Small intestine (tissue), 7 donors: ENCODE results near the gene CCDC170. TPM values are rescaled to one million over a fixed set of nuclear protein-coding genes. Genes with fewer than 3 reads are reported as not detected.
A peak's percentile ranks its signal among the peaks of the same experiment; 100 is the strongest.

Experiments used
- DNase-seq, 2 donors: peaks; one replicate each; pipeline versions ENCODE4 v3.0.0 to v3.0.0-alpha.2; 2013
- FAIRE-seq: peaks from 2 replicates; lab custom pipeline; 2012; peaks lifted over from hg19 to GRCh38; lab: Jason Lieb, UNC
- H3K27ac ChIP-seq, 3 donors: one replicate each; pipeline ENCODE4 v1.5.1; 2013; ENCODE audit warnings: low read length in 2 of 3, mild to moderate bottlenecking in 2 of 3, control low read depth in 1 of 3, inconsistent platforms in 1 of 3, low read depth in 1 of 3, moderate library complexity in 1 of 3
- H3K27me3 ChIP-seq, 3 donors: one replicate each; pipeline ENCODE4 v1.6.1; 2013; ENCODE audit warnings: low read length in 3 of 3, inconsistent platforms in 1 of 3; ENCODE audit not compliant: control insufficient read depth in 3 of 3, insufficient read depth in 3 of 3
- H3K36me3 ChIP-seq, 3 donors: one replicate each; pipeline ENCODE4 v1.6.1; 2013; ENCODE audit warnings: low read length in 3 of 3, inconsistent platforms in 1 of 3, low read depth in 1 of 3, mild to moderate bottlenecking in 1 of 3, moderate library complexity in 1 of 3; ENCODE audit not compliant: control insufficient read depth in 3 of 3, insufficient read depth in 2 of 3
- H3K4me1 ChIP-seq, 3 donors: one replicate each; pipeline ENCODE4 v1.6.1; 2013; ENCODE audit warnings: low read length in 2 of 3, inconsistent platforms in 1 of 3, low read depth in 1 of 3, mild to moderate bottlenecking in 1 of 3, moderate library complexity in 1 of 3; ENCODE audit not compliant: control insufficient read depth in 3 of 3, insufficient read depth in 2 of 3
- H3K4me3 ChIP-seq, 3 donors: one replicate each; pipeline ENCODE4 v1.5.1; 2013; ENCODE audit warnings: low read length in 3 of 3, control low read depth in 1 of 3, inconsistent platforms in 1 of 3, low read depth in 1 of 3, mild to moderate bottlenecking in 1 of 3, moderate library complexity in 1 of 3
- H3K9me3 ChIP-seq, 2 donors: one replicate each; pipeline ENCODE4 v1.6.1; 2013; ENCODE audit warnings: low read depth in 1 of 2, low read length in 1 of 2; ENCODE audit not compliant: control insufficient read depth in 2 of 2, insufficient read depth in 1 of 2
- WGBS, 3 donors: extraction: QIAGEN DNeasy Blood & Tissue Kit; methylation state at CpG; one replicate each; pipeline ENCODE4 v1.1.7; 2013; 5-methylcytosine and 5-hydroxymethylcytosine counted together
- polyA plus RNA-seq, 4 donors: library from polyadenylated mRNA; stranded (reverse) in 3 of 4; unstranded in 1 of 4; fragments of 200-250 nt in 3 of 4; fragments of 120-200 nt in 1 of 4; gene quantifications; one replicate each; pipeline versions ENCODE4 v1.2.1 to v1.2.3, GENCODE V29; 2013
- donor health status: healthy with polysubstance abuse.
- donor health status: control.
- donor health status: control.
- donor health status: Bipolar disorder and iron deficiency.
- donor health status: healthy.

The CCDC170 gene
- polyA plus RNA-seq, 4 donors, result 0.21 to 3.1 (median 2.3) TPM

DNA sequence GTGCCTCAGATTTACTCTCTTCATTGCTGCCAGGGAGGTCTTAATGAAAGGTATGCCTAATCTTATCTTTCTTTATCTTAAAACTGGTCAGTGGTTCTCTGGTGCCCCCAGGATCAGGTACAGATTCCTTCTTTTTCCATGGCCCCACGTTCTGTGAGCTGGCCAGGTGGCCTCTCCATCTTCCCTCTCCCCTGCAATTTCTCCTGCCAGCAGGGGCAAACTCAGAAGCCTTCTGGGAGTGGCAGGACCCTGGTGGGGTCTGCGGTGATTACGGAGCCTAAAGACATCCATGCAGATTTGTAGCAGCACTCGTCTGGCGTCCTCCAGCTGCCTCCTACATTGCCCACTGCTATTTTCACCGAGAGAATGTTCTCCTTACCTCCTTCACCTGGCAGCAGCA lies 95.8 kb downstream of the CCDC170 start:
- Histone ChIP-seq H3K4me1 (peaks cover 0 to 5% (median 0%) of the 10 kb centered on the region in 3 donors), H3K27ac (no peak overlapping the region), H3K36me3 (no peaks in the 10 kb centered on the region), H3K9me3 (peaks cover 0 to 12% of the 10 kb centered on the region in 2 donors), H3K27me3 (no peaks in the 10 kb centered on the region), H3K4me3 (no peak overlapping the region)
- DNase-seq (no peak), FAIRE-seq (no peak)
- whole genome bisulfite sequencing, 3 donors, result 46 to 69% (median 67%) methylated on average over 6 of the region's 6 CpGs

DNA sequence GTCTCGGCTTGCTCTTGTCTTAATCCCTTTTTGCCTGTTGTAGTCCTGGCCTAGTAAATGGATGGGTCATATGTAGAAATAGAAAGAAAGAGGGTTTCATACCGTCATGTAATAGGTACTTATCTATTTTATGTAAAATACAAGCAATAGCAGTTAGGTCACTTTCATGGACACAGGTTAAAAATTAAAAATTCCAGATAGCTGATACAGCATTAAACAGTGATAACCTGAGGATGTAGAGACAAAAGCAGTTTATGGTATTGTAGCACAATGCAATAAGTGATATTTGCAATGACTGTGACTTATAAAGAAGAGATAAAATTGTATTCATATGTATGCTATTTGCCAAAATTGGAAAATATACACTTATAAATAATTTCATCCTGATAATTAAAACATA lies 96.9 kb downstream of the CCDC170 start:
- H3K27me3 ChIP-seq, result no peaks in the 10 kb centered on the region
- peaks cover 0 to 5% (median 0%) of the 10 kb centered on the region in 3 donors for H3K4me1 ChIP-seq
- FAIRE-seq (no peak), DNase-seq (no peak)
- 40 to 71% (median 52%) methylated on average over 2 of the region's 2 CpGs for WGBS, 3 donors
- H3K9me3 ChIP-seq, result peaks cover 0 to 12% of the 10 kb centered on the region in 2 donors
- H3K4me3 ChIP-seq, result no peak overlapping the region
- no peaks in the 10 kb centered on the region for H3K36me3 ChIP-seq
- no peak overlapping the region for H3K27ac ChIP-seq

DNA sequence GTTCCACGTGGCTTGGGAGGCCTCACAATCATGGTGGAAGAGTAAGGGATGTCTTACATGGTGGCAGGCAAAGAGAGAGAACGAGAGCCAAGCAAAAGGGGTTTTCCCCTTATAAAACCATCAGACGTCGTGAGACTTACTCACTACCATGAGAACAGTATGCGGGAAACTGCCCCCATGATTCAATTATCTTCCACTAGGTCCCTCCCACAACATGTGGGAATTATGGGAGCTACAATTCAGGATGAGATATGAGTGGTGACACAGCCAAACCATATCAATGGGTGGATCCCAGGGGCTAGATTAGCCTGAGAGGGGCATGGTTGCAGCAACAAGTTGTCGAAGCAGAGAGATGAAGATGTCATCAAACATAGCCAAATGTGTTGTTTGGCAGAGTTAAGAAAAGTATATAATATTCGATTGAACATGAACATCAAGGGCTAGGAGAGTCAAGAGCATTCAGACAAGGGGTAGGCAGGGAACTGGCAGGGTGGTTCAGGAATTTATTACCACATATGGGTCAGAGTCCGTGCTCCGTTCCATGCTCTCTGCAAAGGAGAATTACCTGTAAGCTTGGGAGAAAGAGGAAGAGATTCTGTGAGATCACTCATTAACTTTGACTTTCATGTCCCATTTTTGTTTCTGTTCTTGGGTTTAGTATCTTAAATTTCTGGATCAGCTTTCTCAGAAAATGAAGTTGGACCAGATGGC lies 98.8 kb downstream of the CCDC170 start:
- Histone ChIP-seq H3K9me3 (peaks cover 0 to 12% of the 10 kb centered on the region in 2 donors), H3K4me3 (no peak overlapping the region), H3K36me3 (no peaks in the 10 kb centered on the region), H3K27ac (peak overlapping the region in 1 of 3 donors; percentile 61), H3K27me3 (no peaks in the 10 kb centered on the region), H3K4me1 (peaks cover 0 to 5% (median 0%) of the 10 kb centered on the region in 3 donors)
- FAIRE-seq, result no peak
- WGBS, 3 donors, result 21 to 64% (median 40%) methylated on average over 9 of the region's 9 CpGs
- DNase-seq, result peak; percentile 66 to 91

DNA sequence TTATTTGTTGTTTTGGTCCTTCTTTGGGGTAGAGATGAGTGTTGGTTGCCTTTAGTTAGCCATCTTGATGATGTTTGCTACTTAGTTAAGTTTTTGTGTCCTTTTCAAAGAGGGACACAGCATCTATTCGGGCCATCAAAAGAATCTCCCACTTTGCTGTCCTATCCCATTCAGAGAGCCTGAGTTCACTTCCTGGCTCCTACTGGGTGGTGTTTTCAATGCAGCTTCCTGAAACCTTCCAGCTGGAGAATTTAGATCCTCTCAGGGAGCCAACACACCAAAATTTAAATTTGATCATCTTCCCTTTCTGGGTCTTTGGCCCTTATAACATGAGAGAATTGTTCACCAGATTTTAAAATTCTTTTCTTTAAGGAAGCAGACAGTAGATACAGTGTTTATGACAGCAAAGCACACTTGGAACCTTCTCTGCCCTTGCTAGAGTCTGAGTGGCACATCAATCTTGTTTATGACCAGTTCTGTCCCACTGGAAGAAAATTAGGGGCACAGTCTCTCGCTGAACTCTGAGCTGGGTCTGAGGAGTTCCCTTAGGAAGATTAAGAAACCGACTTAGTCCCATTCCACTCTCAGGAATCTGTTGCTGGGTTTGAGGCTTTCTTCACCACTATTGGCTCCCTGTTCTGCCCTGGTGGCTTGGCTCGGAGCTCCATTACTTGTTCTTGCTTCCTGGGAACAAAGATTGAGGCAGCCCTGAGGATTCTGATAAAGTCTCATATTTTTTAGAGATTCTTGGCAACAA lies 115.5 kb downstream of the CCDC170 start:
- no peaks in the 10 kb centered on the region for H3K27me3 ChIP-seq
- no peak overlapping the region for H3K4me3 ChIP-seq
- H3K27ac ChIP-seq, result no peak overlapping the region
- H3K9me3 ChIP-seq, result peaks cover 0 to 3% of the 10 kb centered on the region in 2 donors
- no peaks in the 10 kb centered on the region for H3K36me3 ChIP-seq
- DNase-seq (no peak), FAIRE-seq (no peak)
- 52 to 71% (median 71%) methylated on average over 4 of the region's 4 CpGs for WGBS, 3 donors
- no peaks in the 10 kb centered on the region for H3K4me1 ChIP-seq

DNA sequence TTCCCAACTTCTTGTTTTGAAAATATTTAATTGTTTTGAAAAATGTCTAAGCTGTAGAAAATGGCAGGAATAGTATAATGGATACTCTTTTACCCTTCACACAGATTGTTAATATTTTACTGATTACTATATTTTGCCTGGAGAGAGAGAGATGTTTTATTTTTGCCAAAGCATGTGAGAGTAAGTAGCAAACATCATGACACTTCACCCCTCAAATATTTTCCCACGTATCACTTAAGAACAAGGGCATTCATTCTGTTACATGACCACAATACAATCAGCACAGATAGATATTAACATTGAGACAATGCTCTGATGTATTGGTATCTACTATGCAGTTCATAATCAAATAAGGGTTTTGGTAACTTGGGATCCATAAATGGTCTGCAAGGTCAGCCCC lies 116.5 kb downstream of the CCDC170 start:
- Histone ChIP-seq H3K4me1 (no peaks in the 10 kb centered on the region), H3K9me3 (peaks cover 0 to 3% of the 10 kb centered on the region in 2 donors), H3K27me3 (no peaks in the 10 kb centered on the region), H3K36me3 (no peaks in the 10 kb centered on the region), H3K4me3 (no peak overlapping the region), H3K27ac (no peak overlapping the region)
- DNase-seq (no peak), FAIRE-seq (no peak)
- WGBS, 3 donors, result 57 to 75% (median 62%) methylated on average over 1 of the region's 1 CpG

DNA sequence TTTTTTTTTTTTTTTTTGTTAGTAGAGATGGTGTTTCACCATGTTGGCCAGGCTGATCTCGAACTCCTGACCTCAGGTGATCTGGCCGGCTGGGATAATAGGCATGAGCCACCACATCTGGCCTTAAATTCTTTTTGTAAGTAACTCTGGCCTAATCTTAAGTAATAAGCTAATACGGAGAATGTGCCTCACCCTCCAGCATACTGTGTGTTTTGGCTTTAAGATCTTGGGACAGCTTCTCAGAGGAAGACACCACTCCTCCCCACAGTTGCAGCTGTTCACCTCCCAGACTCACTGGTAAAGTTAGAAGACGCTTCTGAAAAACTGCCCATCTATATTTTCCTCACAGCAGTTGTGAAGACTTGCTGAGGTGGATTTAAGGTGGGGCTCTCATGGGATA lies 120.8 kb downstream of the CCDC170 start:
- Histone ChIP-seq H3K4me1 (no peaks in the 10 kb centered on the region), H3K36me3 (no peaks in the 10 kb centered on the region), H3K27me3 (no peaks in the 10 kb centered on the region), H3K27ac (no peak overlapping the region), H3K4me3 (no peak overlapping the region), H3K9me3 (peaks cover 0 to 9% of the 10 kb centered on the region in 2 donors)
- WGBS, 3 donors, result 80 to 87% (median 87%) methylated on average over 4 of the region's 4 CpGs
- FAIRE-seq, result no peak
- DNase-seq, result no peak

DNA sequence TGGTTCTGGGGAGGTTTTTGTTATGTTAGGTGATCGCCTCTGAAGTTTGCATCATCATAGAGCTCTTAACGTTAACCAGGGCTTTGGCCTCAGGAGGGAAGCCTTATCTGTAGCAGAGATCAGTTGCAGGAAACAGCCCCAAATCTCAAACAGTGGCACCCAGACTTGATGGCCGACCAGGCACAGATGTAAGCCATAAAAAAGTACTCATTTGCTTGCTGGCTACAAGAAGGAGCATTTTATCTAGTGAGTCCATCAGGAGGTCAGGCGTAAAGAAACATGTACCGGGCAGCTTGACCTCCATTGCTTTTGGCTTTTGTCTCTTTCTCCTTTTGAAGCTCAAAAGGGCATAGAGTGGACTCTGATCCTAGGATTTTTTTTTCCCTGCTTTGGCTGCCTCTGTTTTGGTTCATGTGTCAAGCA lies 122.3 kb downstream of the CCDC170 start:
- H3K27me3 ChIP-seq, result no peaks in the 10 kb centered on the region
- peaks cover 0 to 9% of the 10 kb centered on the region in 2 donors for H3K9me3 ChIP-seq
- H3K4me3 ChIP-seq, result no peak overlapping the region
- no peak overlapping the region for H3K27ac ChIP-seq
- no peaks in the 10 kb centered on the region for H3K36me3 ChIP-seq
- H3K4me1 ChIP-seq, result no peaks in the 10 kb centered on the region
- WGBS, 3 donors, result 37 to 61% (median 59%) methylated on average over 5 of the region's 5 CpGs
- FAIRE-seq (no peak), DNase-seq (no peak)

DNA sequence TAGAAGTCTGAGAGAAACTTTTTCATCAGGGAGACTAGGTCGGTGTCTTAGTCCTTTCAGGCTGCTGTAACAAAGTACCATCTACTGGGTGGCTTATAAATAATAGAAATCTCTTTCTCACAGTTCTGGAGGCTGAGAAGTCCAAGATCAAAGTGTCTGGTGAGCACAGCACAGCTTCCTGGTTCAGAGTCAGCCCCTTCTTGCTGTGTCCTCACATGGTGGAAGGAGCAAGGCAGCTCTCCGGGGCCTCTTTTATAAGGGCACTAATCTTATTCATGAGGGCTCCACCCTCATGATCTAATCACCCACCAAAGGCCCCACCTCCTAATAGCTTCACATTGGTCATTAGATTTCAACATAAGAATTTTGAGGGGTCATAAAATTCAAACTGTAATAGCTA lies 122.8 kb downstream of the CCDC170 start:
- 75 to 81% (median 79%) methylated on average over 2 of the region's 2 CpGs for WGBS, 3 donors
- H3K27ac ChIP-seq, result no peak overlapping the region
- no peak overlapping the region for H3K4me3 ChIP-seq
- no peak for DNase-seq
- peaks cover 0 to 9% of the 10 kb centered on the region in 2 donors for H3K9me3 ChIP-seq
- no peak for FAIRE-seq
- H3K27me3 ChIP-seq, result no peaks in the 10 kb centered on the region
- no peaks in the 10 kb centered on the region for H3K4me1 ChIP-seq
- H3K36me3 ChIP-seq, result no peaks in the 10 kb centered on the region
